AG08395 (cell line): ENCODE data around the gene BAZ2B.

Experiments
- DNase-seq: peaks from one replicate; pipeline ENCODE4 v3.0.0; 2012; ENCODE audit warnings: mixed read lengths, low spot score

The BAZ2B gene

DNA sequence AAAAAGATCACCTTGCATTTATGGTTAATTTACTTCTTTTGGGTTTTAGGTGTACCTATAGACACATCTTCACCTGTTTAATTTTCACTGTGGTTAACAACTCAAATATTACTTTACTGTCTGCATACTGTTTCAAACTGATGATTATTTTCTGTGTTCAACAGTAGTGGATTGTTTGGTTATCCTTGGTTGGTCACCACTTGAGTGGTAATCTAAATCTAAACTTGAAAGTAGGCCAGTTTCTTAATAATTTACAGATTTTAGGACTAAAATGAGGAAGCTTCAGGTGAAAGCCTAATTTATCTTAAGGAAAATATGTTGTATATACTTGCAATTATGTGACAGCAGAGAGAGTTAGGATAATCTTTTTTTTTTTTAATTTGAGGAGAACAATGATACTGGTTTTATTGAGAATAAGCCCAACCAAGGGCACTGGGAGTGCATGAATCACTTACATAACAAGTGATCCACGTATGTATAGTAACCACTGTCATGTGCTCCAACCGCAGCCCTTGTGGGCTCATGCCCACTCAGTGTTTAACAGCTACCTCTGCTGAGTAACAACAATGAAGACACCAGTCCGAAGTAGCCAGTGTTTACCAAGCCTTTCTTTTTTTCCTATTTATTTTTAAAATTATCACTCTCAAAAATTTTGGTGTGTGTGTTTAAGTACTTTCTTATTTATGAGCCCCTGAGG lies 298.8 kb downstream of the BAZ2B start:
- DNase-seq, result peak; percentile 3

DNA sequence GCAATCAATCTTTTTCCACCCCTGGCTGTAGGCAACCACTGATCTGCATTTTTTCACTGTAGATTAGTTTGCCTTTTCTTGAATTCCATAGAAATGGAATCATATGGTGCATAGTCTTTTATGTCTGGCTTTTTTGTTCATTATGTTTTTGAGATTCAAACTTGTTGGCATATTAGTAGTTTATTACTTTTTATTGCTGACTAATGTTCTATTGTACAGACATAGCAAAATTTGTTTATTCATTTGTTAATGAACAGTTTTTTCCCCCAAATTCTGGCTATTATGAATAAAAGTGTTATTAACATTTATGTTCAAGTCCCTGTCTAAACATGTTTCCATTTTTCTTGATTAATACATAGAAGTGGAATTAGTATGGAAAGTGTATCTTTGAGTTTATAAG lies 308.4 kb downstream of the BAZ2B start:
- no peak for DNase-seq

DNA sequence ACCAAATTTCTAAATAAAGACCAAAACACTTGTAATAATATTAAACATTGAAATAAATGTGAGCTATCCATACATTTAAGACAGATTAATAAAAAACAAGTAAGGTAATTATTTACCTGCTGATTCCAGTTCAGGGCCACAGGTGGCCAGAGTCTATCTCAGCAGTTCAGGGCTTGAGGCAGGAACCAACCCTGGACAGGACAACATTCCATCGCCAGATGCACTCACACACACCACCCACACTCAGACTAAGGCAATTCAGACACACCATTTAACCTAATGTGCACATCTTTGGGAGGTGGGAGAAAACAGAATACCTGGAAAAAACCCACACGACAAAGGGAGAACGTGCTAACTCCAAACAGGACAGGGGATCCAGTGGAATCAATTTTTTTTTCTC lies 315.8 kb downstream of the BAZ2B start:
- no peak for DNase-seq

DNA sequence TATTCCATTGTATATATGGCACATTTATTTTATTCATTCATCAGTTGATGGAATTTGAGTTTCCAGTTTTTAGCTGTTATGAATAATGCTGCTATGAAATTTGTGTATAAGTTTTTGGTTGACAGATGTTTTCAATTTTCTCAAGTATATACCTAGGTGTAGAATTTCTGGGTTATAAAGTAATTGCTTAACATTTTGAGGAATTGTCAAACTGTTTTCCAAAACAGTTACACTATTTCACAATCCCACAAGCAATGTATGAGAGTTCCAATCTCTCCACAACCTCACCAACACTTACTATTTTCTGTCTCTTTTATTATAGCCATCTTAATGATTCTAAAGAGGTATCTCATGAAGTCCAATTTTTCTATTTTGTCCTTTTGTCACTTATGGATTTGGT lies 317.4 kb downstream of the BAZ2B start:
- no peak for DNase-seq

GRCh38 chr2:159297042-159297707 lies 319.2 kb downstream of the BAZ2B start:
- DNase-seq, result no peak

DNA sequence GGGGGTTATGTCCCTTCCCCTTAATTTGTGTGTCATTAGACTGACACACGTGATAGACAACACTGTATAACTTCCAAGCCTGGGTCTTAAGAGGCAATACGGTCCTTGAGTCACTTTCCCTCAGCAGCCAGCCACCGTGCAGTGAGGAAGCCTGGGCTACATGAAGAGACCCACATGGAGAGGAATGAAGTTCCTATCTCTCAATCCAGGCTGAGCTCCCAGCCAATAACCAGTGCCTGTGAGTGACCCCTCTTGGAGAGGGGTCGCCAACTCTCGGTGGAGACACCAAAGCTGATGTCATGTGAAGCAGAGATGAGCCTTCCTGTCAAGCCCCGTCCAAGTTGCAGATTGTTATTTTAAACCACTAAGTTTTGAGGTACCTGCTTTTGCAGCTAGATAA lies 324.2 kb downstream of the BAZ2B start:
- DNase-seq, result no peak

DNA sequence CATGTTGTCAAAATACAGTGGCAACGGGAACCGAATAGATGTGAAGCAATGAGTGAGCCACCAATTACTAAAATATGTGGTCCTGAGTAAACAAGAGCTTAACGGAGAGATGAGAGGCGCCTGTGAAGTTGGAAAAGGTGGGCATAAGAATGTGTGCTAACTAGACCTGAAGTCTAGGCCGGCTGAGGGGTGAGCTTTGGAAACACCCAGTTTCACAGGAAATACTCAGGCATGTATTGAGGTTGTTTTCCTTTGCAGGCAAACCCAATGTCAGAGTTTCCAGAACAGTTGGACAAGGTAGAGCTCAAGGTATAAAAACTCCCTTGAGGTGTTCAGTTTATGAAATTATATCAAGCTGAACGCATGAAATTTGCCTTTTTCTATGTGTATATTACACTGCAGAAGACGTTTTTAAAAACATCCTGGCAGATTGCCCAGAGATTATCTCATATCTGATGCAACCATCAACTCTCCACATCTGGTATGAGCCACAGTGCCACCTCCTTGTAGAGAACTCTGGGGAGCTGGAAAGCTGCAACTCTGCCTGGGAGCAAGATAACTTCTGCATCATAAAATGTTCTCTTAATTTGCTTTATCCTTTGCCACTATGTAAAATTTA lies 325.9 kb downstream of the BAZ2B start:
- peak; percentile 77 for DNase-seq

DNA sequence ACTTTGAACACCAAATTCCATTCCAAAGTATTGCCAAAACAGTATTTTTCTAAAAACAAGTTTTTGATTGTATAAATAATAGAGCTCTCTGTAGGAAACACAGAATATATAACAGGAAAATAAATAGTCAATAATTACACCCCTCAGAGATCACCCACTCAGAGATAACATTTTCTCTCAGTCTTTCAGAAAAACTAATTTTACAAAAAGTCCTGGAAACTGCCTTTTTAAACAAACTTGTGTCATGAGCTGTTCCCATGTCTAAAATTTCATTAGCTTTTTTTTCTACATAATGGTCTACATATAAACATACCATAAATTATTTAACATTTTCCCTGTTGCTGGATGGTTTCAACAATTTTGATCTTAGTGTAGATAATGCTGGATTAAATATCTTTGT lies 328.6 kb downstream of the BAZ2B start:
- no peak for DNase-seq

- peak; percentile 100 for DNase-seq
Observed at GRCh38 chr2:159286709-159287441, 329.5 kb downstream of the BAZ2B start.

- DNase-seq, result peak; percentile 37
Observed at GRCh38 chr2:159285929-159286708, 330.2 kb downstream of the BAZ2B start, which contains the start of gene WDSUB1. TSS of gene WDSUB1 (minus strand) at chr2:159286703. CDS start at chr2:159283069, 3,634 bp downstream.

GRCh38 chr2:159285433-159285832 lies 330.9 kb downstream of the BAZ2B start:
- DNase-seq, result no peak

GRCh38 chr2:159283529-159283928 lies 332.8 kb downstream of the BAZ2B start:
- no peak for DNase-seq

DNA sequence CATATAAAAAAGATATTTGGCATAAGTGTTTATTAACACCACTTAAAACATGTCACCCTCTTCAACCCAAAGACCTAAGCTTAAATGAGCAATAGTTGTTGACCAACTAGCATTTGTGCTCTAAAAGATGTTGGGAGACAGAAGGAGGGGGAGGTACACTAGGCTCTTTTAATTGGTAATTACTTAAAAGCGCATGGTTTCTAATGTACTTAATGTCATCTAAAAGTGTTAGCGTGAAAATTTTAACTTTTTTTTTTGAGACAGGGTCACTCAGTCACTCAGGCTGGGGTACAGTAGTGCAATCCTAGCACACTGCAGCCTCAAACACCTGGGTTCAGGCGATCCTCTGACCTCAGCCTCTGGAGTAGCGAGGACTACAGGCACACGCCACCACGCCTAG lies 335.3 kb downstream of the BAZ2B start:
- DNase-seq, result no peak

- DNase-seq, result no peak
Observed at GRCh38 chr2:159279700-159280099, 336.6 kb downstream of the BAZ2B start.

- DNase-seq, result no peak
Observed at GRCh38 chr2:159275111-159275510, 341.2 kb downstream of the BAZ2B start.

GRCh38 chr2:159272156-159272555 lies 344.2 kb downstream of the BAZ2B start:
- no peak for DNase-seq

DNA sequence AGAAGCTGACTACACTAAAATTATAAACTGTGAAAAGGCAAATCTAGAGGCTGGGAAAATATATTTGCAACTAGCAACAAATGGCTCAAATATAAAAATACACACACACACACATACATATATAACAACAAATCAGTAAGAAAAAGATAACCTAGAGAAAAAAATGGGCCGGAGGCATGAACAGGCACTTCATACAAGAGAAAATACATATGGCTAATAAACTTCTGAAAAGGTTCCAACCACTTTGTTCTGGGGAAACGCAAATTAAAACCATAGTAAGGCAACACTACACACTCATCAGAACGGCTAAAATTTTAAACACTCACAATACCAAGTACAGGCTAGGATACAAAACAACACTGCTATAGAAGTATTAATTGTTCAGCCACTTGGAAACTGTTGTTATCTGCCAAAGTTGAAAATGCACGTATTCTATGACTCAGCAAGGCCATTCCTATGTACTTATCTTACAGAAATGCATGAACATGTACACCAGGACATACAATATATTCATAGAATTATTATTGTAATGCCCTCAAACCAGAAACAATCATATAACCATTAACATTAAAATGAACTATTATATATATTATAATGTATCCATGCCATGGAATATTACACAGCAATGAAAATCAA lies 345.5 kb downstream of the BAZ2B start:
- no peak for DNase-seq
